HepG2 (cell line): Measurements from ENCODE around the gene PRRC2A. TPM values are rescaled to one million over a fixed set of nuclear protein-coding genes. Genes with fewer than 3 reads are reported as not detected.

Source experiments
- ARID2 ChIP-seq: sonication (generic); formaldehyde crosslinking; IDR thresholded peaks from 2 replicates; pipeline ENCODE4 v1.8.1; 2022; ENCODE audit warnings: mild to moderate bottlenecking, missing genetic modification reagents, borderline replicate concordance
- FOSL2 ChIP-seq: sonication (generic); formaldehyde crosslinking; IDR thresholded peaks from 2 replicates; pipeline ENCODE4 v1.4.0; 2020; ENCODE audit warnings: missing genetic modification reagents
- FOXP1 ChIP-seq, 2 experiments: fragments of 450-650 bp in 1 of 2; IDR thresholded peaks; 2 replicates each; pipeline ENCODE4 v1.6.1; 2017 to 2018; ENCODE audit warnings: antibody characterized with exemption in 1 of 2
- GLMP ChIP-seq: sonication (generic); formaldehyde crosslinking; IDR thresholded peaks from 2 replicates; pipeline ENCODE4 v1.9.0; 2021; ENCODE audit warnings: missing genetic modification reagents, mild to moderate bottlenecking, borderline replicate concordance
- HNRNPH1 ChIP-seq: fragments of 200-400 bp; formaldehyde crosslinking; optimal IDR thresholded peaks from 2 replicates; pipeline ENCODE3; 2017; ENCODE audit warnings: mild to moderate bottlenecking, low read depth, low read length
- JUNB ChIP-seq: sonication (generic); formaldehyde crosslinking; IDR thresholded peaks from 2 replicates; pipeline ENCODE4 v1.8.0; 2022; ENCODE audit warnings: missing genetic modification reagents, mild to moderate bottlenecking, borderline replicate concordance
- LRRFIP1 ChIP-seq: sonication (generic); formaldehyde crosslinking; conservative IDR thresholded peaks from 2 replicates; pipeline ENCODE4 v1.4.0; 2020; ENCODE audit warnings: missing genetic modification reagents
- NONO ChIP-seq, 2 experiments: fragments of 450-650 bp in 1 of 2; sonication (generic) in 1 of 2; formaldehyde crosslinking in 1 of 2; IDR thresholded peaks in 1 of 2; conservative IDR thresholded peaks in 1 of 2; 2 replicates each; pipeline versions ENCODE4 v1.6.1 to v1.8.0; 2017 to 2022; ENCODE audit warnings: mild to moderate bottlenecking in 1 of 2, missing genetic modification reagents in 1 of 2, moderate library complexity in 1 of 2
- POLR2A ChIP-seq, 2 experiments: IDR thresholded peaks; 2 replicates each; pipeline ENCODE4 v1.6.1; 2011; ENCODE audit warnings: low read depth in 2 of 2, low read length in 2 of 2, mild to moderate bottlenecking in 1 of 2, moderate library complexity in 1 of 2; ENCODE audit not compliant: insufficient read depth in 1 of 2
- SMAD9 ChIP-seq: sonication (generic); formaldehyde crosslinking; IDR thresholded peaks from 2 replicates; pipeline ENCODE4 v1.5.1; 2020; ENCODE audit warnings: mild to moderate bottlenecking, missing genetic modification reagents
- TMF1 ChIP-seq: sonication (generic); formaldehyde crosslinking; IDR thresholded peaks from 2 replicates; pipeline ENCODE4 v1.8.1; 2022; ENCODE audit warnings: low read depth, missing genetic modification reagents
- ZEB1 ChIP-seq: IDR thresholded peaks from 2 replicates; pipeline ENCODE4 v1.6.1; 2012; ENCODE audit warnings: mild to moderate bottlenecking, low read depth, inconsistent platforms; ENCODE audit not compliant: insufficient replicate concordance
- ZHX2 ChIP-seq, 2 experiments: sonication (generic) in 1 of 2; formaldehyde crosslinking in 1 of 2; IDR thresholded peaks; 2 replicates each; pipeline versions ENCODE4 v1.6.1 to v1.9.0; 2014 to 2022; ENCODE audit warnings: antibody characterized with exemption in 1 of 2, borderline replicate concordance in 1 of 2, inconsistent platforms in 1 of 2, low read depth in 1 of 2, missing genetic modification reagents in 1 of 2
- ZNF121 ChIP-seq: sonication (generic); formaldehyde crosslinking; IDR thresholded peaks from 2 replicates; pipeline ENCODE4 v1.5.0; 2020; ENCODE audit warnings: mild to moderate bottlenecking, missing genetic modification reagents
- ZNF256 ChIP-seq: sonication (generic); formaldehyde crosslinking; conservative IDR thresholded peaks from 2 replicates; pipeline ENCODE4 v1.4.0; 2020; ENCODE audit warnings: missing genetic modification reagents
- ZNF441 ChIP-seq: sonication (generic); formaldehyde crosslinking; IDR thresholded peaks from 2 replicates; pipeline ENCODE4 v1.7.0; 2021; ENCODE audit warnings: missing genetic modification reagents, borderline replicate concordance
- ZNF451 ChIP-seq: sonication (generic); formaldehyde crosslinking; IDR thresholded peaks from 2 replicates; pipeline ENCODE4 v1.5.0; 2020; ENCODE audit warnings: mild to moderate bottlenecking, missing genetic modification reagents
- ZNF660 ChIP-seq: sonication (generic); formaldehyde crosslinking; IDR thresholded peaks from 2 replicates; pipeline ENCODE4 v1.5.1; 2020; ENCODE audit warnings: mild to moderate bottlenecking, low read depth, missing genetic modification reagents, borderline replicate concordance
- ZNF75D ChIP-seq: sonication (generic); formaldehyde crosslinking; IDR thresholded peaks from 2 replicates; pipeline ENCODE4 v1.8.1; 2023; ENCODE audit warnings: missing genetic modification reagents, mild to moderate bottlenecking, borderline replicate concordance
- ZSCAN21 ChIP-seq: sonication (generic); formaldehyde crosslinking; IDR thresholded peaks from 2 replicates; pipeline ENCODE4 v1.8.0; 2022; ENCODE audit warnings: mild to moderate bottlenecking, missing genetic modification reagents, moderate library complexity, borderline replicate concordance
- polyA plus RNA-seq, 8 experiments: library from polyadenylated mRNA; depleted of rRNA in 3 of 8; stranded (reverse) in 7 of 8; unstranded in 1 of 8; fragments of >200 nt; fragmentation: Illumina TruSeq in 4 of 8; extraction: Trizol in 4 of 8; gene quantifications; 2 replicates each; pipeline versions ENCODE4 v1.2.1 to v1.2.3, GENCODE V29; 2011 to 2016; ENCODE audit warnings: low read depth in 4 of 8, missing spikeins in 1 of 8, mixed read lengths in 1 of 8; ENCODE audit not compliant: insufficient read depth in 1 of 8
- total RNA-seq, 5 experiments: library from RNA; depleted of rRNA; stranded (reverse); fragments of >200 nt; fragmentation: Illumina TruSeq; extraction: Trizol; gene quantifications; 2 replicates each; pipeline ENCODE4 v1.2.3, GENCODE V29; 2016; ENCODE audit warnings: low read depth in 1 of 5

Gene PRRC2A
- total and polyA plus RNA-seq, 2 of the 13 experiments (the other 11 are each of a cell fraction or from before 2014, with no cell fraction given): 38.9 to 47.4 TPM

- TF ChIP-seq ARID2 (no peak; the same call in 1 of the 2 replicates), ZNF121 (CRISPR knock-in tag) (no peak), ZNF256 (CRISPR knock-in tag) (no peak), HNRNPH1 (no peak), TMF1 (CRISPR knock-in tag) (peak; percentile 29; the same call in 1 of the 2 replicates), NONO (IDR thresholded peaks at IDR 0.05) (no peak), NONO (CRISPR knock-in tag; conservative IDR thresholded peaks at IDR 0.05) (0 out of 2 replicates have a peak, but pooled peaks have one; percentile 41), GLMP (CRISPR knock-in tag) (no peak), ZNF75D (CRISPR knock-in tag) (no peak), ZSCAN21 (CRISPR knock-in tag) (peak; percentile 75; the same call in 1 of the 2 replicates), LRRFIP1 (CRISPR knock-in tag) (no peak), ZNF441 (CRISPR knock-in tag) (no peak), FOSL2 (CRISPR knock-in tag) (no peak), SMAD9 (CRISPR knock-in tag) (no peak), ZNF451 (CRISPR knock-in tag) (peak; percentile 23; the same call in 1 of the 2 replicates), JUNB (CRISPR knock-in tag) (no peak), ZHX2 (IDR thresholded peaks at IDR 0.05; ENCODE audit: low read depth) (no peak), ZHX2 (CRISPR knock-in tag; IDR thresholded peaks at IDR 0.05; ENCODE audit: borderline replicate concordance) (no peak), ZNF660 (CRISPR knock-in tag) (no peak), POLR2A (IDR thresholded peaks at IDR 0.05; ENCODE audit: insufficient read depth in 1 of 2, low read depth in 2 of 2, low read length in 2 of 2) (no peak), ZEB1 (no peak), FOXP1 (IDR thresholded peaks at IDR 0.05) (no peak), FOXP1 (CRISPR knock-in tag; IDR thresholded peaks at IDR 0.05) (no peak)
These were observed 38.6 kb downstream of the PRRC2A start (continued) for GRCh38 chr6:31658983-31659648.
